ENCODE data around the gene OR10Z1. TPM values are rescaled to one million over a fixed set of nuclear protein-coding genes. Genes with fewer than 3 reads are reported as not detected.

Gene OR10Z1
- total and polyA plus RNA-seq, 9 of the 15 experiments (the other 6 are each of a cell fraction or from before 2014, with no cell fraction given), result 0.01 to 0.94 (median 0.35) TPM; not detected in 5

DNA sequence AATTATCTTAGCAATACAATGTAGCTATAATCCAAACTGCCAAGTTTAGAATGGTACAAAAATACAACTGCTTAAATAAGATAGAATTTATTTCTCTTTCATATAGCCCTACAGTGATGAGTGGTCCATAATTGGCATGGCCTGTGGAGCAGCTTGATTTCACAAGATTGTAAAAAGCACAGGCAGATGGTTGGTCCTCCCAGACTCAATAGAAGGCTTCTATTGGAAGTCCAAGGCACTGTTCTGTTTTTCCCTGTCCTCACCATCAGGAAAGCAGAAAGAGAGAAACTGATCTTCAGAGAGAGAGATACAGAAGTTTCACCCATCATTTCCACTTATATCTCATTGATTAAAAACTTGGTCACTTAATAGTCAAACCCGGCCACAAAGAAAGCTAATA is 32.8 kb upstream of the OR10Z1 start:
- TF ChIP-seq ZNF699 (CRISPR knock-in tag; IDR thresholded peaks at IDR 0.05; ENCODE audit: insufficient replicate concordance), result no peak
- TF ChIP-seq ZNF316 (IDR thresholded peaks at IDR 0.05), result no peak
- POLR2A ChIA-PET, result no interaction called here
- Histone ChIP-seq H4K20me1 (replicated peaks; ENCODE audit: control insufficient read depth, insufficient read depth, low read length) (no peaks in the 10 kb centered on the region), H3K79me2 (ENCODE audit: control insufficient read depth, insufficient read depth, low read length) (no peaks in the 10 kb centered on the region), H3K4me2 (ENCODE audit: insufficient read depth, low read length) (no peak overlapping the region), H3K9me1 (ENCODE audit: control insufficient read depth, insufficient read depth, low read length) (no peaks in the 10 kb centered on the region), H3K4me3 (no peak overlapping the region), H3K27ac (ENCODE audit: extremely low read depth, low read depth, low read length) (no peak overlapping the region), H3K36me3 (ENCODE audit: control insufficient read depth, insufficient read depth, low read length) (no peaks in the 10 kb centered on the region), H2AFZ (ENCODE audit: low read depth, low read length) (no peak overlapping the region), H3K9ac (ENCODE audit: insufficient read depth in 1 of 2, low read depth in 2 of 2, low read length in 2 of 2) (no peak overlapping the region), H3K9me3 (replicated peaks; ENCODE audit: control insufficient read depth, insufficient read depth, low read depth, low read length) (no peaks in the 10 kb centered on the region), H3K4me1 (replicated peaks in 1 of 2; ENCODE audit: control insufficient read depth in 2 of 2, insufficient read depth in 2 of 2, low read length in 2 of 2) (no peaks in the 10 kb centered on the region), H3K27me3 (ENCODE audit: control insufficient read depth in 2 of 2, insufficient read depth in 2 of 2, low read length in 2 of 2) (no peaks in the 10 kb centered on the region; a peak in 1 of 5 replicates)
- BruUV-seq (replicated peaks), result no TSS peak
- intact Hi-C loops (cut with micrococcal nuclease) (no loop called here), in situ Hi-C loops (cut with MboI) (no loop called here)
- CTCF ChIA-PET (ENCODE audit: low intra/inter-chr PET ratio), result no interaction called here
- WGBS (ENCODE audit: insufficient coverage, low coverage, missing lambda C conversion rate), result 0% methylated on average over 1 of the region's 1 CpG
- FAIRE-seq, result no peak
- no peak for ATAC-seq
- no peak for DNase-seq (ENCODE audit: extremely low read depth in 1 of 4, low spot score in 3 of 4)

DNA sequence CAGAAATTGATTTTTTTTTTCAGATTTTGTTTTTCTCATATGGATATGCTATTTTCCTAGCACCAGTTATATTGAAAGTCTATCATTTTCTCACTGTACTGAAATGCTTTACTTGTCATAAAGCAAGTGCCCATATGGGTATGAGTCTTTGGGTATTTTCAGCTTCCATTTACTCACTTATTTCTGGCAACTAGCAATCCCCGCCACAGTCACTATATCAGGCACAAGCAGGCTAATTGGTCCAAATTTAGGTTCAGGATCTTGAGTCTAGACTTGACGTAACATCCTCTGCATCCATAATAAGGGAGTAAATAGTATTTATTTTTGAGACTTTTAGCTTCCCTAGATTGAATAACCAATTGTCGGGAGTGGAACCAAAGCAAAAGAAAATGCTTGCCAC is 27.5 kb upstream of the OR10Z1 start:
- H3K4me2 ChIP-seq (ENCODE audit: insufficient read depth, low read length), result no peak overlapping the region
- H3K36me3 ChIP-seq (ENCODE audit: control insufficient read depth, insufficient read depth, low read length), result no peaks in the 10 kb centered on the region
- POLR2A ChIA-PET, result interaction anchor here (0.8 kb wide), 1 partner anchor 19 kb away, joined by 3 read pairs; no protein-coding TSS in a partner anchor
- DNase-seq (ENCODE audit: extremely low read depth in 1 of 4, low spot score in 3 of 4), result no peak
- no peaks in the 10 kb centered on the region for H3K4me1 ChIP-seq (replicated peaks in 1 of 2; ENCODE audit: control insufficient read depth in 2 of 2, insufficient read depth in 2 of 2, low read length in 2 of 2)
- no peak overlapping the region for H3K4me3 ChIP-seq
- no peak overlapping the region for H2AFZ ChIP-seq (ENCODE audit: low read depth, low read length)
- H3K79me2 ChIP-seq (ENCODE audit: control insufficient read depth, insufficient read depth, low read length), result no peaks in the 10 kb centered on the region
- no TSS peak for BruUV-seq (replicated peaks)
- TF ChIP-seq ZNF134 (CRISPR knock-in tag; conservative IDR thresholded peaks at IDR 0.05) (no peak), KAT2B (IDR thresholded peaks at IDR 0.05; ENCODE audit: low read depth, low read length) (no peak), EP400 (IDR thresholded peaks at IDR 0.05) (no peak), TAF15 (IDR thresholded peaks at IDR 0.05; ENCODE audit: low read depth, low read length) (no peak)
- TF ChIP-seq, protein P1, sequence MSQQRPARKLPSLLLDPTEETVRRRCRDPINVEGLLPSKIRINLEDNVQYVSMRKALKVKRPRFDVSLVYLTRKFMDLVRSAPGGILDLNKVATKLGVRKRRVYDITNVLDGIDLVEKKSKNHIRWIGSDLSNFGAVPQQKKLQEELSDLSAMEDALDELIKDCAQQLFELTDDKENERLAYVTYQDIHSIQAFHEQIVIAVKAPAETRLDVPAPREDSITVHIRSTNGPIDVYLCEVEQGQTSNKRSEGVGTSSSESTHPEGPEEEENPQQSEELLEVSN (IDR thresholded peaks at IDR 0.05; ENCODE audit: borderline replicate concordance in 1 of 2, extremely low read depth in 1 of 2, insufficient read depth in 1 of 2, insufficient read length in 1 of 2, low read depth in 1 of 2, low read length in 1 of 2, poor library complexity in 1 of 2, severe bottlenecking in 1 of 2), result no peak
- no peak overlapping the region for H3K27ac ChIP-seq (ENCODE audit: extremely low read depth, low read depth, low read length)
- CTCF ChIA-PET (ENCODE audit: low intra/inter-chr PET ratio), result no interaction called here
- no peaks in the 10 kb centered on the region for H3K9me1 ChIP-seq (ENCODE audit: control insufficient read depth, insufficient read depth, low read length)
- WGBS (ENCODE audit: insufficient coverage, low coverage, missing lambda C conversion rate), result 0% methylated on average over 3 of the region's 3 CpGs
- intact Hi-C loops (cut with micrococcal nuclease) (no loop called here), in situ Hi-C loops (cut with MboI) (no loop called here)
- ATAC-seq, result no peak
- H3K27me3 ChIP-seq (ENCODE audit: control insufficient read depth in 2 of 2, insufficient read depth in 2 of 2, low read length in 2 of 2), result no peaks in the 10 kb centered on the region; a peak in 1 of 5 replicates
- H4K20me1 ChIP-seq (replicated peaks; ENCODE audit: control insufficient read depth, insufficient read depth, low read length), result no peaks in the 10 kb centered on the region
- H3K9me3 ChIP-seq (replicated peaks; ENCODE audit: control insufficient read depth, insufficient read depth, low read depth, low read length), result no peaks in the 10 kb centered on the region
- H3K9ac ChIP-seq (ENCODE audit: insufficient read depth in 1 of 2, low read depth in 2 of 2, low read length in 2 of 2), result no peak overlapping the region
- no peak for FAIRE-seq

Data from K562 (cell line).